Right hindlimb (tissue), 1 donor: Measurements from ENCODE around the gene HINFP.
"Not testable (repeated sequence)": the region's sequence is repeated elsewhere in the genome, so short reads cannot be mapped to it uniquely, and the experiment has no call there.

Source experiments
- DNase-seq: peaks from one replicate; pipeline ENCODE4 v3.0.0-alpha.2; 2018

Gene HINFP

DNA sequence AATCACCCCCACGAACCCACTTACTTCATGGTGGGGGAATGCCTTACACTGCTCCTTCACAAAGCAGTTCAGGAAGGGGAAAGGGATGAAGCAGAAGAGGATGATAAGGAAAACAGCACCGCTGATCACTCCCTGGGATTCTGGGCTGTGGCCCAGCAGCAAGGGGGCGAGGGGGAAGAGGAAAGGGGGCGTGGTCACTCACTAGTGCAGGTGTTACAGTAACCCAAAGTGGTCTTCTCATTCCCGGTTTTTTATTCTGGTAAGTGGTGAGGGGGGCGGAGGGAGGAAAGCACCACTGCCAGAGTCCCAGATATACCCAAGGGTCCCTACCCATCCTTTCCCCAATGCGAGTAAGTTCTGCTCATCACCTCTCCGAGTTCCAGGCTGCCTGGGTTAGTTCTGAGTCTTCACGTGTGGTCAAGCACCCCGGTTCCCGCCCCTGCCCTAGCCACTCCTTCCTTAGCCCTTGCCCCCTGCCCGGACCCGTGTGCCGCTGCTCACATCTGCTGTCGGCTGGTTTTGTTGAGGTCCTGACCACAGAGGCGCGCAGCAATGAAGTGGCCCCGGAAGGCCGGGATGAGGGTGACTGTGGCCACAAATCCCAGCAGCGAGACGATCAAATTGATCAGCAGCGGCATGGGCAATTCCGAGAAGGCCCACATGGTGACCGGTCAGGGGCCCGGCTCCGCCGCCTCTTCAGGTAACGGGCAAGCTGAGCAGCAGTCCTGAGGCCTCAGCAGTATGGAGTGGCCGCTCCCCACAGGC is 20.2 kb upstream of the HINFP start:
- DNase-seq: no peak

DNA sequence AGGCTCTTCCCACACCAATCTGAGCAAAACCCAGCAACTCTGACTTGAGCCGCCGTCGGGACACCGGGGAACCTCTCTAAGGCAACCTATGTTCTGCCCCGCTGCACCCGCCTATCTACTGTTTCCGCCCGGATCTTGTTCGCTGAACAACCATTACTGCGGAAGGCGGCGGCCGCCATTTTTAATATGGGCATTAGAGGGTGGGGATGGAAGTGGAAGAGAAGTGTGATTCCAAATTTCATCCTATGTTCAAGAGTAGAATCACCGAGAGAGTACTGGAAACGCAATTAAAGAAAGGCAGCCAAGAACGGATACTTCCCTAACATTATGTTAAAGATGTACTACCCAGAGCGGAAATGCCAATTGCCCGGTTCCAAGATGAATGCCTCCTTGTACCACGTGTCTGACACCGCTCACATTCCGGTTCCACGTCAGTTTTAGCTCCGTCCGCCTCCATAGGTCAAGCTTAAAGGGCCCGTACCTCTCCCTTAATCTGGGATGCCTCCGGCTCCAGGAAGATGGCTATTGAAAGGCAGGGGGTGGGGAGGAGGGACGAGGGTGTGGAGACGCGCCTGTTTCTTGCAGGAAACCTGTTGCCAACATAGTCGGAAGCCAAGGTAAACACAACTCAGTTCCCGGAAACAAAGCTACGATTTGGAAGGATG is 19.5 kb upstream of the HINFP start, which contains the start of gene DPAGT1:
Gene DPAGT1 (minus strand): TSS at position 95 of the 665 bp plus-strand sequence. CDS start 198 bp downstream, outside the sequence.
- peak; percentile 96 for DNase-seq

DNA sequence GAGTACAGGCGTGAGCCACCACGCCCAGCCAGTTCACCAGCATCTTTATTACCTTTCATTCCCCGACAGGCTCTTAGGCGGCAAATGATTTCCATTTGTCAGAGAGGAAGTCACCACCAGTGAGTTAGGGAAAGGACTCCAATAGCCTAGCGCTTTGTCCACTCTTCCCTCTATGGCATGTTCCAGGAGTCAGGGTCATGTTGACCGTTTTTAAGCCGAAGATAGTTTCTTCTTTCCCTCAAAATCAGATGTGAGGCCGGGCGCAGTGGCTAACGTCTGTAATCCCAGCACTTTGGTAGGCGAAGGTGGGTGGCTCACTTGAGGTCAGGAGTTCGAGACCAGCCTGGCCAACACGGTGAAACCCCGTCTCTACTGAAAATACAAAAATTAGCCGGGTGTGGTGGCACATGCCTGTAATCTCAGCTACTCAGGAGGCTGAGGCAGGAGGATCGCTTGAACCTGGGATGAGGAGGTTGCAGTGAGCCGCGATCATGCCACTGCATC is 18.2 kb upstream of the HINFP start:
- DNase-seq: not testable (repeated sequence)

DNA sequence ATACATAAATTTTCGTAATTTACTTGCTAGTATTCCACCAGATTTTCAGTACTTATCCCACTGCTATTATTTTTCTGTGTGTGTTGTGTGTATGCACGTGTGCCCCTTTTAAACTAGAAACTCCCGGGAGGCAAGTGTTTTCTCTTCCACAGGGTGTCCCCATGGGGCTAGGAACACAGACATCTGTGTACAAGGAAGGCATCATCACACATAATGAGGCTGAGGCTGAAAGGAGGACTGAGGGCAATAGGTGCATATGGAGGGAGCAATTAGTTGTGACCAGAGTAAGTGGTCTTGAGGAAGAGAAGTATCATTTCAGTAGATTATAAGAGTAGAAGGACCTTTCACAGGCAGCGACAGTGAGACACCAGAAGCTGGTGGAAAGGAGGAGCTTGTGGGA is 17.6 kb upstream of the HINFP start:
- DNase-seq: no peak

DNA sequence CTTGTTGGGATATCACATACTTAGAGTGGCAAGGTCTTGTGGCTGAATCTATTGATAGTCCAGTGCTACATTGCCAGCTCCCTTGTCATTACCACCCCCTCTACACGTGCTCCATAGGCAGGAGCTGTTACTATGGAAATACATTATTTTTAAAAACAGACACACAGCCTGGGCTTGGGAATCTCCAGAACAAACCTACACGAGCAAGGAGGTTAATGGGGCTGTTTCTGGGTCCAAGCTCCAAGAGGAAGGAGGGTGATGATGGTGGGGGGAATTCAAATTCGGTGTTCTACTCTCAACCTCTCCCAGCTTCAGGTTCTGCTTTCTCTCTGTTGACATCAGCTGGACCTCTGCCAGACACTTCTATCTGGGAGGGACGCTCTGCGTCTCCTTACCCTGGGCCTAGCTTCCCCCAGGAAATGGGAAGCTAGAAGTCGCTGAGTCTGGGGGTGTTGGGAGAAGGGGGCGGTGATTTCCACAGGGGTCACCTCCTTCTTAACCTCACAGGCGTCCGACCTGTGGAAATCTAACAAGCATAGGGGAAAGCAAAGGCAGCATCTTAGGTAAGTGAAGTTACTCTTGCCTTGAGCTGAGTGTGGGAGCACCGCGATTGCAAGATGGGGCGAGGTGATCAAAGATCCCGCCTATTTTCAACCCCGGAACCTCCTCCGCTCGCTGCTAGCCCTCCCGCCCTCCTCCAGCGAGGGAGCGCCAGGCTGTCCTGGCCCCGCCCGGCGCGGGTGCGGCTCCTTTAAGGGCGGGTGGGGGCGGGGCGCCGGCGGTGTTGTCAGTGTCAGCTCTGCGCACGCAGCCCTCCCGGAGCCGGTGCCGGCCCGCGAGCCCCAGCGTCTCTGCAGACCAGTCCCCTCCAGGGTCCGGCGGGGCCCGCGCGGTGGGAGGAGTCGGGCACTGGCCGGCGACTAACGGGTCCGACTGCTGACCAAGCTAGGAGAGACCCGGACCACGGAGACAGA is 14.5 kb upstream of the HINFP start, which contains the start of gene C2CD2L:
Gene C2CD2L (plus strand): TSS at position 781 of the 974 bp plus-strand sequence. CDS start 398 bp downstream, outside the sequence.
- DNase-seq: peak; percentile 95

DNA sequence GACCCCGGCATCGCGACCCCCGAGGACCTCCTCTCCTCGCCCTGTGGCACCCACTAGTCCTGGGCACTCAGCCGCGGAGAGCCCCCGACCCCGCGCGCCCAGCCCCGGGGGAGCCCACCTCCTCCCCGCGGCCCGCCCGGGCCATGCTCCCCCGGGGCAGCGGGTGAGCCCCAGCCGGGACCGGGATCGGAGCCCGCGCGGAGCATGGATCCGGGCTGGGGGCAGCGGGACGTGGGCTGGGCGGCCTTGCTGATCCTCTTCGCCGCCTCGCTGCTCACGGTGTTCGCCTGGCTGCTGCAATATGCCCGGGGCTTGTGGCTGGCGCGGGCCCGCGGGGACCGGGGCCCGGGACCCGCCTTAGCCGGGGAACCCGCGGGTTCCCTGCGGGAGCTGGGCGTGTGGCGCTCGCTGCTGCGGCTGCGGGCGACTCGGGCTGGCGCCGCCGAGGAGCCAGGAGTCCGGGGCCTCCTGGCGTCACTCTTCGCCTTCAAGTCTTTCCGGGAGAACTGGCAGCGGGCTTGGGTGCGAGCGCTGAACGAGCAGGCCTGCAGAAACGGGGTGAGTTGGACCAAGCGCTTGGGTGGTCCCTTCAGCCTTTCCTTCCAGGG is 13.7 kb upstream of the HINFP start:
- DNase-seq: no peak

DNA sequence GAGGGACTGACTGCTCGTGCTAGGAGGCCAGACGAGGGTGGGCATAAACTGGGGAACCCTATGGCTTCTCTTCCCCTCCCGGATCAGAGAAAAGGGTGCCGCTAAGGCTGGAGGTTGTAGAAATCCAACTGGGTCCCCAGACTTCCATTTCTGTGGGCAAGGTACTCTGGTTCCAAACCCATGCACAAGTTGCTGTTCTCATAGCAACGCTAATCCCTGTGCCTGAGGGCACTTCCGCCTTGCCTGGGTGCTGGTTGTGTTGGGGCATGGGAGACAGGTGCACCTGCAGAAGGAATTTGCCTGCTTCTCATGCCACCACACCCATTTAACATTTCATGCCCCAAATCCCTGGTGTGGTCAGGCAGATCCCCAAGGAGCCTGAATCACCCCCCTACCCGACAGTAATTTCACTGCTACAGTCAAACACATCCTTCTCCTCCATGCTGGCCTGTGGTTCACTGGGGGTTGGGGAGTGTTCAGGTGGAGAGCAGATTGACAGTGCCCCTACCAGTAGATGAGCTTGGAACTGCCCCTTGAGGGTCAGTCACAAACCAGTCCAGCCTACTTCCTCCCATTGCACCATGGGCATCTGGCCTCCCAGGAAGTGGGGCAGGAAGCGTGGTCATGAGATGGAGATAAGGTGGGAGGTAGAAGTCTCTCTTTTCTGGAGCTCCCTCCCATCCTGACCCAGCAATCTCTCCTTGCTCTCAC is 13.1 kb upstream of the HINFP start:
- DNase-seq: no peak

DNA sequence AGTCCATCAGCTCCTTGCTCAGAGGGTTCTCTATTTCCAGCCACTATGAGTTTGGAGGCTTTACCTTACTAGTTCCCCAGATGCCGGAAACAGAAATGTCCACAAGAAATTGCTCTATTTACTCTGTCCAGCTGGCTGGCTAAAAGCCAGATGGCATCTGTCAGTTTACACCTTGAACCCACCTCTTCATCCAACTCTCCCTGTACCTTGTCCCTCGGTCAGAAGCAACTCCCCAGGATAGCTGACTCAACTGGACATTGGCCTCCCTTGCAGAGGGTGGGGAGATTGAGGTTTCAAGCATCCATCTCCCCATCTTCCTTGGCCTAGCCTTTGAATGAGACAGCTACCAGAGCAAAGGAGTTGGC is 12.5 kb upstream of the HINFP start:
- DNase-seq: no peak

DNA sequence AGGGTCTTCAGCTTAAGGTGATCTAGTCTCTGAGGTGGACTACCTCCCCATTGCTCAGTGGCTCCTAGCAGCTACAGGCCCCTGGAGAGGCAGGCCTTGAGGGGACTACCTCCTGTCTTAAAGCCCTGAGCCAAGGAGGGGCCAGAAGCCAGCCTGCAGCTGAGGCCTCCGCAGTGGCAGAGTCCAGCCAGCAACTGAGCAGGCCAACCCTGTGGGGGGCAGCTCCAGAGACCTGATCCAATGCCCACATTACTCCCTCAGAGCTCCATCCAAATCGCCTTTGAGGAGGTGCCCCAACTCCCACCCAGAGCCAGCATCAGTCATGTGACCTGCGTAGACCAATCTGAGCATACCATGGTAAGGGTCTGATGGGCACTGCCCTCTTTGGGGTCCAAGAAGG is 11.5 kb upstream of the HINFP start:
- no peak for DNase-seq

DNA sequence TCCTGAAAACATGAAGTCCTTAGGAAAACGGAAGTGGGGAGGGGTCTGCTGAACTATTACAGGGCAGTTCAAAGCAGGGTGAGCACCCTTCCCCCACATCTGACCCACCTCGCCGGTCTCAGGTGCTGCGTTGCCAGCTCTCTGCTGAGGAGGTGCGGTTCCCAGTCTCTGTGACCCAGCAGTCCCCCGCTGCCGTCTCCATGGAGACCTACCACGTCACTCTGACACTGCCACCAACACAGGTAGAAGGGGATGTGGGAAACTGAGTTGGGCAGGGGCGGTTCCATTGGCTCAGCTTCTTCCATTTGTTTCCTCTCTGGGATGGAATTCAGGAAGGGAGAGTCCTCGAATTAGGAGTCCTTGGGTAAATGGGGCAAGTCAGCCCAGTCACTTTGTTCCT is 10.9 kb upstream of the HINFP start:
- no peak for DNase-seq

DNA sequence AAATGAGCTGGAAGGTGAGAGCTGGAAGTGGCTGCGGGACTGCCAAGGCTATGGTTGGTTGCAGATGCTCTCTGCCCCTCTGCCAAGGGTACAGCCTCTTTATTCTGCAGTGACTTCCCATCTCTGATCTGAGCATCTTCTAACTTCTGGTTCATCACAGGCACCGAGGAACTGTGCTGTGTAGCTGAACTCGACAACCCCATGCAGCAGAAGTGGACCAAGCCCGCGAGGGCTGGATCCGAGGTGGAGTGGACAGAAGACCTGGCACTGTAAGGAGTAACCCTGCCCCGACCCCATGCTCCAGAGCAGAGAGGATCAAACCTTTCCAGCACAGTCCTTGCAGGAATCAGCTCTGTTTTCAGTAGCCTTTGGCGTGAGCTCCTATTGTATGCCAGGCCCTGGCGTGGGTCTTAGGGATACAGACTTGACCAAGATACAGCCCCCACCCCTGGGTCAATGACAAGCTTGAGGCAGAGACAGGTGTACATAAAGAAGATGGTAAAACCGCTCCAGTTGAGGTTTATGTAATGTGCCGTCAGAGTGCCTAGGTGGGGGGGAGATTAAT is 9.9 kb upstream of the HINFP start:
- DNase-seq: no peak

DNA sequence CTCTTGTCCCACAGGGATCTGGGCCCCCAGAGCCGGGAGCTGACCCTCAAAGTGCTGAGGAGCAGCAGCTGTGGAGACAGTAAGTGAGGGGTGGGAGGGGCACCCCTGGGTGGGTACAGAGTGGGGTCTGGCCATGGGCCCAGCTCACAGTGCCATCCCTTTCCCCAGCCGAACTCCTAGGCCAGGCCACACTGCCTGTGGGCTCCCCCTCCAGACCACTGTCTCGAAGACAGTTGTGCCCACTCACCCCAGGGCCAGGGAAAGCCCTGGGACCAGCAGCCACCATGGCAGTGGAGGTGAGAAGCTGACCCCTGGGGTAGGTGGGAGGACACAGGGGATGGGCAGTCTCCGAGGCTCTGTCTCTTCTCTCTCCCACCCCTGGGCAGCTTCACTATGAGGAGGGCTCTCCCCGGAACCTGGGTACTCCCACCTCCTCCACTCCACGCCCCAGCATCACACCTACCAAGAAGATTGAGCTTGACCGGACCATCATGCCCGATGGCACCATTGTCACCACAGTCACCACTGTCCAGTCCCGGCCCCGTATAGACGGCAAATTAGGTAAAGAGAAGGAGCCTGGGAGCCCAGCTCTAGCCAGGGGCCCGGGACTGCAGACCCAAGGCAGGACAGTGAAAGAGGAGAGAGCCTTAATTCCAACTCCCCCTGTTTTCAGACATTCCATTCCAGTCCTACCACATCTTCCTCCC is 8.9 kb upstream of the HINFP start:
- DNase-seq: no peak

DNA sequence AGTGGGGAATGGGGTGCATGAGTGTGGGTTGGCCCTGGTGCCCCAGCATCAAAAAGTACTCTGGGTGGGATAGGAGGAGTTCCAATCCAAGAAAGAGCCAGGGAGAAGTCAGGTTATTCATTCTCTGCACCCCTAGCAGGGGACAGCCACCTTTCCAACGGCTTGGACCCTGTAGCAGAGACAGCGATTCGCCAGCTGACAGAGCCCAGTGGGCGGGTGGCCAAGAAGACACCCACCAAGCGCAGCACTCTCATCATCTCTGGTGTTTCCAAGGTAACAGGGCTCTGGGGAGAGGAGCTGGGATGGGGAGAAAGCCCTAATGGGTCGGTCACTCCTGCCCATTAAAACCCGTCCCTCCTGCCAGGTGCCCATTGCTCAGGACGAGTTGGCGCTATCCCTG is 7.7 kb upstream of the HINFP start:
- DNase-seq: peak; percentile 21

DNA sequence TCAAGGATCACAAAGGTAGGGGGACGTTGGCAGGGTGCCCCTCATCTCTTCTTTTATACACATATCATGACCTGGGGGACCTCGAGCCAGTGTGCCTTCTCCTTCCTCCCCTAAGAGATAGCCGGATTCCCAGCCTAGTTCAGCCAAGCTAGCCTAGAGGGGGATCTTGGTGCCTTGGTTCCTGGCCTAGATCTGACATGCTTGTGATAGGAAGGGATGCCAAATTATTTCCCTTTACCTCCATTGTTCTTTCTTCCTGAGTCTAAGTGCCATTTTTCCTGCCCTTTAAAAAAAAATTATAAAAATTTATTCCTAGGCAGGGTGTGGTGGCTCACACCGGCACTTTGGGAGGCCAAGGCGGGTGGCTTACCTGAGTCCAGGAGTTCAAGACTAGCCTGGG is 7.0 kb upstream of the HINFP start:
- peak; percentile 1 for DNase-seq

DNA sequence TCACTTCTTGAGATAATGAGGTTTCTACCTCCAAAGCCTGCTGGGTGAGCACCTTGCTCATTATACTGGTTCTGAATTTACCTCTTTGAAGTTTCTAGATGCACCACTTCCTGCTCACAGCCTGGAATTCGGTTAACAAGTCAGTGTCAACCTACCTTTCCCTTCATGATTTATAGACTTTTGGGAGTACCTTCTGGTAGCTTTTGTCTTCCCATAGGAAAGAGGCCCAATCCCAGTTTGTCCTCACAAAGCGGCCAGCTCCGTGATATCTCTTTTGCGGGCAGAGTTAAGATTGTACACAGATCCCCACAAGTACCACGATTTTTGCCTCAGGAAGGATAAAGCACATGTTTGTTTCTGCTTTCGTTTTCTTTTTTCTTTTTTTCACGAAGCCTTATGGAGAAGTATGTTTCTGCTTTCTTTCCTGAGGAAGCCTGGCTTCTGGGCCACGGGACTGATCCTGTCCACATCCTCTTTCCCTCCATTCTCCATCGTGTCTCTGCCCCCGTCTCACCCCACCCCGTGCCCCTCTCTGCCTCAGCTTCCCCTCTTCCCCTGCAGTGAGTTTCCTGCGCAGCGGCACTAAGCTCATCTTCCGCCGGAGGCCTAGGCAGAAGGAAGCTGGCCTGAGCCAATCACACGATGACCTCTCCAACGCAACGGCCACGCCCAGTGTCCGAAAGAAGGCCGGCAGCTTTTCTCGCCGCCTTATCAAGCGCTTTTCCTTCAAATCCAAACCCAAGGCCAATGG is 5.7 kb upstream of the HINFP start:
- no peak for DNase-seq

DNA sequence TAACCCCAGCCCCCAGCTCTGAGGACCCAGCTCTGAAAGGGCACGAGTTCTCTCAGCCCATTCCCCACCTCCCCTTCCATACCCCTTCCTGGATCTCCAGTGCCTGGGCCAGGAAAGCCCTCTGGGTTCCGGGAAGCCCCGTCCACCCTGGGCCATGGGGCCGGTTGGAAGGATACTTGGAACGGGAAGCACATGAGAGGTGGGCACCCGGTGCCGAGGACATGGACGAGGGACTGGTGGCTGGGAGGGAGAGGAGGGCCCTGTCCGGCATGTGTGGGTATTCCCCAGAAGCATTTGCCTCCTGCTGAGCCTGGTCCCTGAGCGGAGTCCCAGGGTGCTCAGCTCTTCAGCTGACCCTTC is 5.2 kb upstream of the HINFP start:
- DNase-seq: no peak

DNA sequence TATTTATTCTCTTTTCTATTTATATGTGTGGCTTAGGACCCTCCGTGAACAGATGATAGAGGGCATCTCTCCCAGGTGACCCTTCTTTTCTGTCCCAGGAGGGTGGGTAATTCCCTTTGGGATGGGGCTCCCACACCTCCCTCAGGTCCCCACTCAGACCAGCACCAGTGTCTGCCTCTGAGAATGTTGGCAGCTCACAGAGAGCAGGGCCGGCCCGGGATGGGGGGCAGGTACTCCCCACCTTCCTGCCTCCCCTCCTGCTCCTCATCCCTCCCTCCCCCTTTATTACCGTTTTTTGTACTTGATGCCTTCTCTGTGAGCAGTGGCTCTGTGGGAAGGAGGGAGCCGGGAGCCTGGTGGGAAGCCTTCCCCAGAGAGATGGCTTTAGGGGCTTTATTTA is 4.8 kb upstream of the HINFP start:
- DNase-seq: no peak

DNA sequence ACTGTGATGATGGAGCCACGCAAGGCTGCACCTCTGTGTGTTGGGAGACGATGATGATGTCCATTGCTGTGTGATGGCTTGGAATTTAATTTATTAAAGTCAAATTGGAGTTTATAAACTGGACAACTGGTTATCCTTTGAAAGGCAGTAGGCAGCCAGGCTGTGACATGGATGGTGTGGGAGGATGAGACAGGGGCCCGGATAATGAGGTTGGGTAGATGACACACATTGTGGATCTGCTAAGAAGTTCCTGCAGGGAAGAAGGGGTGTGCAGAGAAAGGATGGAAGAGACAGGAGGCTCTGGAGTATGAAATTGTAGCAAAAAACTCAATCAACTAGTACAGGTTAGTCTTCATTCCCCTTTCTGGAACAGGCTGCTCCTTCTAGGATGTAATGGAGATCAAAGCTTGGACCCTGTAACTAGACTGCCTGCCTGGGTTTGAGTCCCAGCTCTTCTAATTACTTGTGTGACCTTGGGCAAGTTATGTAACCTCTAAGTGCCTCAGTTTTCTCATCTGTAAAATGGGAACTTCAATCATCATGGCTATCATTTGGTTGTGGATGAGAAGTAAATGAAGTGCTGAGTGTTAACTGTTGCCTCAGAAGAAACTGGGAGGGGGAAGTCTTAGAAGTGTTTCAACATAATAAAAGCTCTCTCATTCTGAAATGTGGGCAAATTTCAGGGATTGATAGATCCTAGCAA is 4.2 kb upstream of the HINFP start:
- DNase-seq: no peak

DNA sequence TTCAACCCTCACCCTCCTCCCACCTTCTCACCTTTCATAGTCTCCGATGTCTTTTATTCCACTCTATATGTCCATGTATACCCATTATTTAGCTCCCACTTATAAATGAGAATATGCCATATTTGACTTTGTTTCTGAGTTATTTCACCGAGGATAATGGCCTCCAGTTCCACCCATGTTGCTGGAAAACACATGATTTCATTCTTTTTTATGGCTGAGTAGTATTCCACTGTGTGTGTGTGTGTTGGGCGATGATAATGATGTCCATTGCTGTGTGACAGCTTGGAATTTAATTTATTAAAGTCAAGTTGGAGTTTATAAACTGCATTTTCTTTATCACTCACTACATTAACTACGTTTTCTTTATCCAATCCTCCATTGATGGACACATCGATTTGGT is 3.2 kb upstream of the HINFP start:
- DNase-seq: no peak

DNA sequence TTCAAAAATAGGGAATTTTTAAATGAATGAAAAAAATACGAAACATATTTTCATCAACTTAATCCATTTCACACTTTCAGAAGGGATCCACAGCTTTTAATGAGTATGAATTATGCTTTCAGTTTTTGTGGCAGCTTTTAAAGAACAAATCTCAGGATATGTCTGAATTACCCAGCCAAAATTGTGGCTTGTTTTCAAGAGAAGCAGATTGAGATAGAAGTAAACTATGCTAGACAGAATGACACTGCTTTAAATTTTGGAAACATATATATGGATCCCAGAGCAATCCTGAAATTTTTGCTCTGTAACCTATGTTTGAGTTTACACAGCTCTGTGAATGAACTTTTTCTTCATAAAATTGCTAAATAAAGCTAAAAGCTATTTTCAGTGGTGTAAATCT is 2.4 kb upstream of the HINFP start:
- DNase-seq: no peak
